GM10847 (cell line): ENCODE results near the gene C1QTNF1.

ENCODE experiments used
- POLR2A ChIP-seq: IDR thresholded peaks from 2 replicates; pipeline ENCODE4 v1.6.1; 2011; ENCODE audit not compliant: insufficient read length; ENCODE audit errors: extremely low read depth

C1QTNF1 gene

GRCh38 chr17:79022507-79022991 lies 1.4 kb upstream of the C1QTNF1 start:
- TF ChIP-seq POLR2A = no peak

GRCh38 chr17:79023180-79023705 lies 726 bp upstream of the C1QTNF1 start:
- no peak for TF ChIP-seq POLR2A

DNA sequence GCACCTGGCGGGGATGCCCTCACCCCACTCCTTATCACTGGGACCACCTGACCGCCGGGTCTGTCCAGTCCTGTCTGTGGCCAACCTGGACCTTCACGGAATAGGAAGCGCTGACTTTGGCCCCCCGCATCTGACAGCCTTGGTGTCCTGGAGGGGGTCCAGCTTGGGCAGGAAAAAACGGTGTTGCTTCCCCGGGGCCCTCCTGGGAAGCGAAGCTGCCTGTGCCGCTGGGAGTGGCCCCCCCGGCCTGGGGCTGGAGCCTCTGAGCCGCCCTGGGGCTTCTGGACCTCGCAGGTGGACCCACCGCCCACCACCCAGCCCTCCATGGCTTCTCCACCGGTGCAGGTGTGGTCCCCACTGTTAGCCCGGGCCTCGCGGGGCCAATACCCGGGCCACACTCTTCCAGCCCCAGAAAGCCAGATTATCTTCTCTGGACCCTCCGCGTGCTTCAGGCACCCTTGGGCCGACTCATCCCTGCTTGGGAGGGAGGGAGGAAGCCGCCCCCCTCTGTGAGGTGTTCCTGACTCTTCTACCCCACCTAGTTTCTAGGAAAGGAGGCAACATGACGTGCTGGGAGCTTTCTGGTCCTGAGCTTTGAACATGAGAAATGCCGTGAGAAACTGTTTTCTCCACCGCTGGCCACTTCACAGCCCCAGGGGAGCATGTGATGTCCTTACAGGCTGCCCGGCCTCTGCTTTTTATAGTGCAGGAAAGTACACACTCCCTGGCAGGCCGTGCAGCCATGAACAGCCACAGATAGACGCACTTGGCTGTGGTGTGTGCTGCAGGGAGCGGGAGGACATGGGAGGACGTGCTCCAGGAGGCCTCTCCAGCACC lies 1.1 kb downstream of the C1QTNF1 start:
- TF ChIP-seq POLR2A = no peak

DNA sequence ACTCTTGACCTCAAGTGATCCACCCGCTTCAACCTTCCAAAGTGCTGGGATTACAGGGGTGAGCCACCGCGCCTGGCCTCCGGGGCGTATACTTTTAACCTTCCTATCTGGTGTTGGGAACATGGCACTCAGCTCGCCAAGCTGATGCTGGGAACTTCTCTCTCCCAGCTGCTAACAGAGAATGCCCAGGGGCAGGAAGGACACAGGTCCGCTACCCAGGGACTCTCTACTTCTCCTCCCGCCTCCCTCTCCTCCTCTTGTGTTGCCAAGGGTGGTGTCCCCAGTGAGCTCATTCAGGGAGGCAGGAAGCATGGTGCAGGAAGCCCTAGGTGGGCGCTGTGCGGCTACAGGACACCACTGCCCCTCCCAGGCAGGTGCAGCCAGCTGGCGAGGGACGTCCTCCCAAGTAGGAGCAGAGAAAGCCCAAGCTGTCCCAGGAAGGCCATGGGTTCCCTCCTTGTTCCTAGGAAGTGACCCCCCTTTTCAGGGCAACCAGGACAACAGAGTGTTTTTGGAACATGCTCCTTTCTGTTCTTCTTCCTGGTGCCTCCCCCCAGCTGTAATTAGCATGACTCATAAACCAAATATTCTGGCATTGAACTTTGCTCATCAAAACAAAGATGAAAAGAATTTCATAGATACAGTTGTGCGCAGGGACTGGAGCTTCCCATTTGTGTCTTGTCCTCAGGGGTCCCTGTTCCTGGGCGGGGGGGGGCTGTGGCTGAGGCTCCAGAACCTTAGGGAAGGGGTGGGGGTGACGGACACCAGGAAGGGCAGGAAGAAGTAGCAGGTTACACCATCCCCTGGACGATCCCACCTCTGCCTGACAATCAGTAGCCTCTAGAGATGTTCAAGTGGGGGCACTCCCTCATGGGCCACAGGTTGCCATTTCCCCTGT lies 2.7 kb downstream of the C1QTNF1 start:
- TF ChIP-seq POLR2A = no peak

DNA sequence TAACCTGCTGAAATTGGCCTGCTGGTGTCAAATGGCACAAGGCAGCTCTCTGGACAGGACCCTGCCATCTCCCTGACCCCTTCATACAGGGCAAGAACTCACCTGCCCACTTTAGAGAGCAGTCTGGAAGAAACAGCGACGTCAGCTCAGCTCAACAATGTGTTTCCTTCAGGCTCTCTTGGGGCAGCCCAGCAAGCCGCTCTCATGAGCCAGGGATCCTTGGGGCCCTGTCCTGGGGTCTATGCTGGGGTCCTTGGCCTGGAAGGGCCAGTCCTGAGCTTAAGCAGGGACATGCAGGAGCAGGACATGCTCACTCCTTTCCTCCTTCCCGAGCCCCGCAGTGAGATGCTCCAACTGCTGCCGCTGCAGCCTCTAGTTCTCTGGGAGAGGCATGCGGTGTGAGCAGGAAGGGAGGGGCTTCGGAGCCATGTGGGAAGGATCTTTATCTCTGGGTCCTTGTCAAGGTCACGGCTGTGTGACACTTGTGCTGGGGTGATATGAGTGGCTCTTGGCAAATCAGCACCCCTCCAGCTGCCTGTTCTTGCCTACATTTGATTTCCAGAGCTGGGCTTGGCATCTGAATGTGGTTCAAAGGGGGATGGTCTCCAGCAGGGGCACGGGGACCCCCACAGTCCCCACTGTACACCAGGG lies 3.4 kb downstream of the C1QTNF1 start:
- no peak for TF ChIP-seq POLR2A

GRCh38 chr17:79027925-79028491 lies 4.0 kb downstream of the C1QTNF1 start:
- no peak for TF ChIP-seq POLR2A

DNA sequence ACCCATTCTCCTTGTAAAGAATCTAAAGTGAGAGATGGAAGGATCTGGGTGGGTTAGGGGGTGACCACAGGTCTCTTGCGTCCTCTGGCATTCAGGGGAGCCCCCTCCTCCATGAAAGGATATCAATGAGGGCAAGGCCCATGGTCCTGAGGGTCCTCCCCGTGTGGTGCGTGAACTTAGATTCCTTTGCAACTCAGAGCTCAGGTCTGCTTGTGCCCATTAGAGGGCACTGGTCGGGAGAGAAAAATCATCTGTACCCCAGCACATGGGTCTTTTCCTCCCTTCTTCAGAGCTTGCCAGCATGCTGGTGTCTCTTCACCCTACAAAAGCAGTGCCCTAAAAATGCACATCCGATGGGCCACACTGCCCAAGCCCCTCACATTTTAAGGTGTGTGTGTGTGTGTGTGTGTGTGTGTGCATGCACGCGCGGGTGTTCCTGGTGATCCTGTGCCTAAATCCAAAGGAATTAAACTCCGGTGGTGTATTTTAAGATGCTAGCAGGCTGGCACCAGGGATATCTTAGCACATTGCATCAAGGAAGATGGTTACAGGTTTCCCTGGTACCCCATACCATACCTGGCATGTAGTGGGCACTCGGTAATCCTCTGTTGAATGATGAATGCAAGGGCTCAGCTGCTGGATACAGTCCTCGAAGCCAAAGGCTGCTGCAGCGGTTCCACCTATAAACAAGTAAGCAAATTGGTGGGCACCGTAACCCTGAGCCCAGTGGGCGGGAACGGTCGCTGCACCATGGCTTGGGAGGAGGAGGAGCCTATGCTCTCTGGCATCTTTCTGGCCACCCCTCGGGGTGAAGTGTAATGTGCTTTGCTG lies 4.7 kb downstream of the C1QTNF1 start:
- no peak for TF ChIP-seq POLR2A

DNA sequence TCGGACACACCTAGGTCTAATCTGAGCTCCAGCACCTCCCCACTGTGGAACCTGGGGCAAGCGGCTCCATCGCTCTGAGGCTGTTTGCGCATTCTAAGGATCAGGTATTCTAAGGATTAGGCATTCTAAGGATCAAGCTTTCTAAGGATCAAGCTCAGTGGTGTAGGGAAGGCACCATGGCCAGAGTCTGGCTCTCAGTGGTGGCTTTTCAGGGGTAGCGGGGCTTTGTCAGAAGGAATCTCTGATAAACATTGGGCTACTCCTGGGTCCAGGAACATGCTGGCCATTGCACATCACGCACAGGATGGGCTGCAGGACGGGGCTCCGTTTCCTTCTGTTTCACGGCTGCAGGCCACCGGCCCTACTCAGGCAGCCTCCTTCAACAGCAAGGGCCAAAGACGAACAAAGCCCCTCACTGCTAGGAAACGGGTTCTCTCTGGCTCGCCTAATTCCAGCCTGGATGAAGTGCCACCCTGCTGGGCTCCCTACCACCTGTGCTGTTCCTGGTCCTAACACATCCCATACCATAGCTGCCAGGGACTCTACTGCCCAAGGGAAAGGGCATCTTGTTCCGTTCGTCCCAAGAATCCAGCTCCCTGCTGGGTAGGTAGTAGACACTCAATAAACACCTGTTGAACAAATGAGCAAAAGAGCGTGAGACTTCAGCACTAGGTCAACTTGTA lies 5.5 kb downstream of the C1QTNF1 start:
- TF ChIP-seq POLR2A = no peak

DNA sequence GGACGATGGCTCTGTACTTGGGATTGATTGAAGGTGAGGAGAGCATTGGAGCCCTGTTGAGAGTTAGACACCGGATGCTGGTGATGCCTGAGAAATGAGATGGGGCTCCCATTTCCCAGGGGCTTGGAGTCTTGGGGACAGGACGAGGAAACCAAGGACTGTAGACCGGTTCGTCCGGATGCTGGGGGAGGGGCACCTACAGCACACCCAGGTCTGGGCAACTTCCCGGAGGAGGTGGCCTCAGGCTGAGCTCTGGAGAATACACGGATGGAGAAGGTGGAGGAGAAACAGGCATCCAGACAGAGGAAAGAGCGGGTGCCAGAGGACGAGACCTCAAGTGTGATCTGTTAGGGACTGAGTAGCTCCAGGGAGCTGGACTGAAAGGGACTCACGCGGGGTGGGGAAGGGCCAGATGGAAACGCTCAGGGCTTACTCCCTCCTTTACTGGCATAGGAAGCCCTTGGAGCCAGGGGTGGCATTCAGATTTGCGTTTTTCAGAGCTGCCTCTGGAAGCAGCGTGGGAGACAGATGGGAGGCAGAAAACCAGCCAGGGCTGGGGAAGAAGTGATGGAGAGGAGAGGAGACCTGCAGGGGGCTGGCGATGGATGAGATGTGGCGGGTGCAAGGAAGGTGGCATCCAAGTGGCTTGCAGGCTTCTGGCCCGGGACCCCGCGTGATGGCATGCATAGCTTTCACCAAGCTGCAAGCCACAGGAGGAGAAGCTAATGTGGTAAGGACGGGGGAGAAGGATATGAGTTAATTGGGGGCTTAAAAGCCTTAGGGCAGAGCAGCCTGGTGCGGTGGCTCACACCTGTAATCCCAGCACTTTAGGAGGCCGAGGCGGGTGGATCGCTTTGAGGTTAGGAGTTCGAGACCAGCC lies 8.3 kb downstream of the C1QTNF1 start:
- TF ChIP-seq POLR2A = no peak

GRCh38 chr17:79033046-79033616 lies 9.2 kb downstream of the C1QTNF1 start:
- no peak for TF ChIP-seq POLR2A

DNA sequence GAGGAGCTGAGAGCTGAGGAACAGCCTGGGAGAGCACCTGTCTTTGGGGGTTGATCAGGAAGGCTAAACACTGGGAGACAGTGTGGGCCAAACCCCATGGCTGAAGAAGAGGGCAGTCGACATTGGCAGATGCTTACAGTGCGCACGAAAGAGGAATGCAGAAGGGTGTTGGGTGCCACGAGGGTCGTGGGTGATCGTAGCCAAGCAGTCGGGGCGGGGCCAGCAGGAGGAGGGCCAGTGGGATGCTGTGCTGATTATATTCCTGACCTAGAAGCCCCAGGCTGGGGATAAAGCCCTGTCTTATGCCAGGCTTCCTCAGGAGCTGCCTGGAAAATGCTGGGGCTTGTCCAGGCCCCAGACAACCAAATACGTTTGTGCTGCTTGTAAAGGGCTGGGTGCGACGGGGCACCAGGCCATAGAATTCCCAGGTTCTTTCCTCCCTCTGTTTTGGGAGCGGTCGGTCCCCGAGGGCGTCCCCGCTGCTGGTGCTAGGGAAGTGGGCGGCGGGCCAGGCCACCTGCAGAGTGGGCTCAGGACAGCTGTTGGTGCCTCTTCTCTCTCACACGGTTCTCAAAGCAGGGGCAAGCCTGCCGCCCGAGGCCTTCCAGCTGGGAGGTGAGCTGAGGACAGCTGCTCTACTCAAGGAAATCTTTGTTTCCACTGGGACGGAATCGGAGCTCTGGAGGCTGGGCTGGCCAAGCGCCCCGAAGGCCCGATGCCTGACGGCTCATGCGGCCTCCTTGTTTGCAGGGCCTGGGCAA lies 10.0 kb downstream of the C1QTNF1 start:
- no peak for TF ChIP-seq POLR2A

DNA sequence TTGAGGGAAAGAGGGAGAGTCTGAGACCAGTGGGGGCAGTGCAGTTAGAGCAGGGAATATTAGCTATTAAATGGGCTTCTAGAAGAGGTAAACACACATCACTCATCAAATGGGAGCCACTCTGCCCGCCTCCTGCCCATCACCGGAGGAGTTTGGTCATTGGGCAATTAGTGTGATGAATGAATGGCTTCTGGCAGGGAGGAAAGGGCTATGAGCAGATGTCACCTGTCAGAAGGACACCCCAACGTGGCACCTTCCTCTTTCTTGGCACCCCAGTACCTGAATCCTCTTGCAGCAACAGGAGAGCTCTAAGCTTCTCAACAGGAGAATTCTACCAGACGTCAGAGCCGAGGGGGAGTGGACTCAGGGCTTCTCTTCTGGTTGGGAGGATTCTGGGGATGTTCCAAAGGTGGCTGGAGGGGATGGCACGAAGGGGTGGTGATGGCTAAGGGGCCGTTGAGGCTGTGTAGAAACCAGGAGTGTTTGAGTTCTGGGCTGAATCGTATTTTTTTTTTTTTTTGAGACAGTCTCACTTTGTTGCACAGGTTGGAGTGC lies 11.0 kb downstream of the C1QTNF1 start:
- no peak for TF ChIP-seq POLR2A
